SU-DHL-6 (cell line): ENCODE measurements around the gene CCNJL.

Experiments used
- H2AFZ ChIP-seq: fragments of 200-600 bp; sonication (generic); 2 replicates; pipeline ENCODE4 v1.6.1; 2014; ENCODE audit warnings: low read depth, mild to moderate bottlenecking, moderate library complexity, mixed read lengths, antibody characterized with exemption, low read length; ENCODE audit not compliant: severe bottlenecking
- H3F3A ChIP-seq: fragments of 200-600 bp; shearing (Covaris generic); 2 replicates; pipeline ENCODE4 v1.6.0; 2016; ENCODE audit warnings: antibody characterized with exemption, mild to moderate bottlenecking; ENCODE audit not compliant: insufficient read depth
- H3K27ac ChIP-seq: fragments of 200-600 bp; sonication (generic); 2 replicates; pipeline ENCODE4 v1.5.1; 2016; ENCODE audit warnings: low read depth, mild to moderate bottlenecking, low read length, moderate library complexity, mixed read lengths
- H3K27me3 ChIP-seq: fragments of 200-600 bp; sonication (generic), shearing (Covaris generic); 2 replicates; pipeline ENCODE4 v1.6.0; 2014; ENCODE audit warnings: mild to moderate bottlenecking, low read length
- H3K36me3 ChIP-seq: fragments of 200-600 bp; sonication (generic); 2 replicates; pipeline ENCODE4 v1.6.1; 2014; ENCODE audit warnings: mild to moderate bottlenecking, low read length, mixed read lengths
- H3K4me2 ChIP-seq: fragments of 300-600, 200-600 bp; shearing (Covaris generic), sonication (generic); 2 replicates; pipeline ENCODE4 v1.6.0; 2014; ENCODE audit warnings: low read length, low read depth, mild to moderate bottlenecking; ENCODE audit not compliant: poor library complexity, severe bottlenecking
- H3K4me3 ChIP-seq: fragments of 200-600 bp; sonication (generic); 2 replicates; pipeline ENCODE4 v1.5.1; 2014; ENCODE audit warnings: antibody characterized with exemption, low read length, mild to moderate bottlenecking, mixed read lengths; ENCODE audit not compliant: insufficient read depth, poor library complexity, severe bottlenecking
- H3K79me2 ChIP-seq: fragments of 200-600 bp; sonication (generic); 2 replicates; pipeline ENCODE4 v1.6.1; 2014; ENCODE audit warnings: mild to moderate bottlenecking, low read length, moderate library complexity; ENCODE audit not compliant: insufficient read depth
- H3K9ac ChIP-seq: fragments of 200-600 bp; sonication (generic); 2 replicates; pipeline ENCODE4 v1.7.0; 2014; ENCODE audit warnings: mild to moderate bottlenecking, low read length
- H3K9me2 ChIP-seq: fragments of 200-600 bp; sonication (generic); replicated peaks from 2 replicates; pipeline ENCODE4 v1.6.1; 2014; ENCODE audit warnings: low read length; ENCODE audit not compliant: insufficient read depth
- H3K9me3 ChIP-seq: fragments of 200-600 bp; sonication (generic); 2 replicates; pipeline ENCODE4 v1.6.1; 2014; ENCODE audit warnings: low read length, mixed read lengths; ENCODE audit not compliant: insufficient read depth
- H4K20me1 ChIP-seq: fragments of 200-600 bp; sonication (generic); 2 replicates; pipeline ENCODE4 v1.6.1; 2014; ENCODE audit warnings: low read depth, mild to moderate bottlenecking, antibody characterized with exemption, low read length, moderate library complexity, mixed read lengths
- EZH2phosphoT487 ChIP-seq: fragments of 200-600 bp; sonication (generic), shearing (Covaris generic); conservative IDR thresholded peaks from 2 replicates; pipeline ENCODE4 v1.6.1; 2018; ENCODE audit warnings: mild to moderate bottlenecking, antibody characterized with exemption, low read length, moderate library complexity, mixed read lengths
- TF ChIP-seq, protein P1 (sequence below): fragments of 200-600 bp; sonication (generic); IDR thresholded peaks from one replicate; pipeline ENCODE4 v1.5.1; 2017; ENCODE audit warnings: antibody characterized with exemption, mild to moderate bottlenecking, low read length, moderate library complexity; ENCODE audit not compliant: insufficient read depth, poor library complexity, severe bottlenecking

The CCNJL gene

DNA sequence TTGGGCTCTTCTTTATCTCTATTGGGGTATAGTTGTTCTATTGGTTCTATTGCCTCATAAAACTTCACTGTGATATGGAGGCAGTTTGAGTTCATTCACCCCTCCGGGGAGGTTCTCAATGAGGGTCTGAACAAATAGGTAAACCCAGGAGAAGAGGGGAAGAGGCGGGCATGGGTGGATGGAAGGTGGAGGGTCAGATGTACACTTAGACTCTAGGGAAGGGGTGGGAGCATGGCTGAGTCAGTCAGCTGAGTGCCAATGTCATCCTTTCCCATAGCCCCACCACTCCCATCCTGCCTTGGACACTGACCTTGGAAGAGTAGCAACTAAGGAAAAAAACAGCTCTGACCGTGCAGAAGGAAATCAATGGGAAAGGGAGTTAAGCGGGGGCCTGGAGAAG, 93.0 kb downstream of the CCNJL start:
- H3K4me3 ChIP-seq, result no peak overlapping the region
- H3K36me3 ChIP-seq, result no peaks in the 10 kb centered on the region
- H3K27ac ChIP-seq, result no peak overlapping the region
- no peaks in the 10 kb centered on the region for H4K20me1 ChIP-seq
- no peaks in the 10 kb centered on the region for H3K9me3 ChIP-seq
- no peak overlapping the region for H2AFZ ChIP-seq
- H3K79me2 ChIP-seq, result no peaks in the 10 kb centered on the region
- H3F3A ChIP-seq, result no peaks in the 10 kb centered on the region
- no peaks in the 10 kb centered on the region for H3K27me3 ChIP-seq
- no peak overlapping the region for H3K4me2 ChIP-seq
- H3K9me2 ChIP-seq, result no peaks in the 10 kb centered on the region
- H3K9ac ChIP-seq, result no peak overlapping the region
- no peak for TF ChIP-seq EZH2phosphoT487
- TF ChIP-seq, protein P1, sequence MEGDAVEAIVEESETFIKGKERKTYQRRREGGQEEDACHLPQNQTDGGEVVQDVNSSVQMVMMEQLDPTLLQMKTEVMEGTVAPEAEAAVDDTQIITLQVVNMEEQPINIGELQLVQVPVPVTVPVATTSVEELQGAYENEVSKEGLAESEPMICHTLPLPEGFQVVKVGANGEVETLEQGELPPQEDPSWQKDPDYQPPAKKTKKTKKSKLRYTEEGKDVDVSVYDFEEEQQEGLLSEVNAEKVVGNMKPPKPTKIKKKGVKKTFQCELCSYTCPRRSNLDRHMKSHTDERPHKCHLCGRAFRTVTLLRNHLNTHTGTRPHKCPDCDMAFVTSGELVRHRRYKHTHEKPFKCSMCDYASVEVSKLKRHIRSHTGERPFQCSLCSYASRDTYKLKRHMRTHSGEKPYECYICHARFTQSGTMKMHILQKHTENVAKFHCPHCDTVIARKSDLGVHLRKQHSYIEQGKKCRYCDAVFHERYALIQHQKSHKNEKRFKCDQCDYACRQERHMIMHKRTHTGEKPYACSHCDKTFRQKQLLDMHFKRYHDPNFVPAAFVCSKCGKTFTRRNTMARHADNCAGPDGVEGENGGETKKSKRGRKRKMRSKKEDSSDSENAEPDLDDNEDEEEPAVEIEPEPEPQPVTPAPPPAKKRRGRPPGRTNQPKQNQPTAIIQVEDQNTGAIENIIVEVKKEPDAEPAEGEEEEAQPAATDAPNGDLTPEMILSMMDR, result no peak

DNA sequence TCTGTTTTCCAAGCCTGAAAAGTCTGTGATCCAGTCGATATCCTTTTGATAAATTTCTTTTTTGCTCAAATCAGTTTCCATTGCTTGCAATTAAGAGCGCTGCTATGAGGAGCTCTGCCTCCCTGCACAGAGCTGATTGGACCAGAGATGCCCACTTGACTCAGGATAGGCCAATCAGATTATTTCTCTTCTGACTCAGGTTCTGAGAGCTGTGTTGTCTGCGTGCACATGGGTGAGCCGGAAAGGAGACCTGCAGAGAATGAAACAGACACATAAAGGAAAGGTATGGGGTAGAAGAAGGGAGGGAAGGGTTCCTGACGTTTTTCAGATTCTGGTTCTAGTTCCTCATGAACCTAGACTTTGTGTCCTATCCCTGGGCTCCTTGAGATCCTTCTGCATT, 98.8 kb downstream of the CCNJL start:
- Histone ChIP-seq H3K4me2 (peak overlapping the region; percentile 51), H3F3A (no peaks in the 10 kb centered on the region), H3K36me3 (no peaks in the 10 kb centered on the region), H4K20me1 (no peaks in the 10 kb centered on the region), H3K27ac (no peak overlapping the region), H2AFZ (peak overlapping the region; percentile 62), H3K9me2 (no peaks in the 10 kb centered on the region), H3K9me3 (no peaks in the 10 kb centered on the region), H3K79me2 (no peaks in the 10 kb centered on the region), H3K4me3 (peak overlapping the region; percentile 30), H3K27me3 (no peaks in the 10 kb centered on the region), H3K9ac (no peak overlapping the region)
- no peak for TF ChIP-seq EZH2phosphoT487
- TF ChIP-seq, protein P1, result no peak

DNA sequence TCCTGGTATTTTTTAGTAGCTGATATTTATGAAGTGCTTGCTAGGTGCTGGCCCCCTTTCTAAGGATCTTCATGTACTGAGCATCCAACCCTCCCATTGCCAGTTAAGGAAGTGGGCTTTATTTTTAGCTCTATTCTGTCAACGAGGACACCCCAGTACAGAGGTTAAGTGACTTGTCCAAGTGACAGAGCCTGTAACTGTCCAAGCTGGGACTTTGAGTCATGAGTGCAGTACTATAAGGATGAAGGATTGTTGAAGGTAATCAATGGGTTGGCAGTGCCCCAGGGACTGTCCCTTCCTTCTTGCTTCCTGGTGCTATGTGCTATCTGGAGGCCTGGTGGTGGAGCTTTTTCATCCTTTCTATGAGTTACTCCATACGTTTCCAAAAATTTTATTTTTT, 101.0 kb downstream of the CCNJL start:
- H3K27me3 ChIP-seq, result no peaks in the 10 kb centered on the region
- H3K4me3 ChIP-seq, result no peak overlapping the region
- H3F3A ChIP-seq, result no peaks in the 10 kb centered on the region
- H3K79me2 ChIP-seq, result no peaks in the 10 kb centered on the region
- H3K4me2 ChIP-seq, result no peak overlapping the region
- no peaks in the 10 kb centered on the region for H3K9me3 ChIP-seq
- H4K20me1 ChIP-seq, result no peaks in the 10 kb centered on the region
- no peak overlapping the region for H2AFZ ChIP-seq
- H3K9me2 ChIP-seq, result no peaks in the 10 kb centered on the region
- H3K27ac ChIP-seq, result no peak overlapping the region
- no peak for TF ChIP-seq EZH2phosphoT487
- TF ChIP-seq, protein P1, result no peak
- H3K9ac ChIP-seq, result no peak overlapping the region
- H3K36me3 ChIP-seq, result no peaks in the 10 kb centered on the region

DNA sequence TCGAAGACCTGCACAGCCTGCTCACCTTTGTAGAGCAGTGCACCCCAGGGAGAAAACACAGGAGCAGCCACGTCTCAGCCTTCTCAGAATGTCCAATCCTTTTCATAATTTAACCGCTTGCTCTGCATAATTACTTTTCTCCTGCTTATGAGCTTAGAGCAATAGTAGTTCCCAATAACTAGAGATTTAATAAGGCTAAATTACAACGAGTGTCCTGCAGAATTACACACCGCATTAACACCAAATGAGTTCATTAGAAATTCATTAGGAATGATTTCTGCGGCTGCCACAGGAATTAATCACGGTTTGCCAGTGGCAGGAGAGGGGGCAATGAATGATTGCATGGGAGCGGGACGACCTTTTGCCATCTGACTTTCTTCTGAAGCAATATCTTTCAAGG, 101.8 kb downstream of the CCNJL start:
- Histone ChIP-seq H3K27ac (no peak overlapping the region), H2AFZ (no peak overlapping the region), H3K9me2 (no peaks in the 10 kb centered on the region), H3K79me2 (no peaks in the 10 kb centered on the region), H3K4me3 (no peak overlapping the region), H4K20me1 (no peaks in the 10 kb centered on the region), H3K9ac (no peak overlapping the region), H3F3A (no peaks in the 10 kb centered on the region), H3K4me2 (no peak overlapping the region), H3K27me3 (no peaks in the 10 kb centered on the region), H3K9me3 (no peaks in the 10 kb centered on the region), H3K36me3 (no peaks in the 10 kb centered on the region)
- no peak for TF ChIP-seq EZH2phosphoT487
- TF ChIP-seq, protein P1, result no peak
